Activated naive CD4-positive, alpha-beta T cell treated with anti-CD3 and anti-CD28 coated beads, Interleukin-2, amount 50 U/mL, for 72 hours (primary cell): Measurements from ENCODE around the gene SULT1B1. TPM values are rescaled to one million over a fixed set of nuclear protein-coding genes. Genes with fewer than 3 reads are reported as not detected.
A peak's percentile ranks its signal among the peaks of the same experiment; 100 is the strongest.

Experiments
- ATAC-seq, 2 donors: fragments of 150-1000 bp; cut with Tn5 transposase; 2 replicates each; pipeline ENCODE4 v1.10.0; 2021; ENCODE audit warnings: mild to moderate bottlenecking in 2 of 2, moderate library complexity in 2 of 2
- DNase-seq, 2 donors: peaks; one replicate each; pipeline ENCODE4 v3.0.0; 2021 to 2022; ENCODE audit warnings: low spot score in 2 of 2
- H3K27ac Mint-ChIP-seq, 2 donors: one replicate each; pipeline ENCODE4 v1.8.0; 2022; ENCODE audit warnings: mild to moderate bottlenecking in 2 of 2, mixed read lengths in 2 of 2
- H3K36me3 Mint-ChIP-seq, 2 donors: one replicate each; pipeline ENCODE4 v1.8.0; 2022; ENCODE audit warnings: mixed read lengths in 2 of 2
- H3K9me3 Mint-ChIP-seq, 2 donors: one replicate each; pipeline ENCODE4 v1.8.0; 2022; ENCODE audit warnings: mixed read lengths in 2 of 2
- total RNA-seq, 2 donors: library from RNA; stranded (reverse); gene quantifications; one replicate each; pipeline ENCODE4 v1.2.3, GENCODE V29; 2022

SULT1B1 gene
- total RNA-seq, 2 donors from 2014 or later: 2.4 to 3.2 TPM

GRCh38 chr4:69763233-69763632 lies 2.8 kb upstream of the SULT1B1 start:
- DNase-seq (no peak), ATAC-seq (peak in 1 of 2 donors; percentile 28)
- H3K9me3 Mint-ChIP-seq: no peaks in the 10 kb centered on the region
- peaks cover 7 to 8% of the 10 kb centered on the region in 2 donors for H3K36me3 Mint-ChIP-seq
- peak overlapping the region in 1 of 2 donors; percentile 56 for H3K27ac Mint-ChIP-seq

GRCh38 chr4:69759189-69759604 lies 1.2 kb downstream of the SULT1B1 start:
- ATAC-seq (peak in 1 of 2 donors; percentile 47), DNase-seq (no peak)
- Mint-ChIP-seq H3K9me3 (no peaks in the 10 kb centered on the region), H3K27ac (peak overlapping the region; percentile 70 to 73), H3K36me3 (peaks cover 7 to 8% of the 10 kb centered on the region in 2 donors)

- DNase-seq (no peak), ATAC-seq (no peak)
- Mint-ChIP-seq H3K9me3 (no peaks in the 10 kb centered on the region), H3K27ac (no peak overlapping the region), H3K36me3 (peaks cover 8 to 12% of the 10 kb centered on the region in 2 donors)
Measured at GRCh38 chr4:69757464-69757863, 3.0 kb downstream of the SULT1B1 start.

GRCh38 chr4:69754926-69755580 lies 5.4 kb downstream of the SULT1B1 start:
- DNase-seq: no peak
- Mint-ChIP-seq H3K36me3 (peaks cover 14 to 18% of the 10 kb centered on the region in 2 donors), H3K27ac (no peak overlapping the region), H3K9me3 (peaks cover 4 to 5% of the 10 kb centered on the region in 2 donors)
- no peak for ATAC-seq

- no peak for DNase-seq
- H3K9me3 Mint-ChIP-seq: peaks cover 4 to 6% of the 10 kb centered on the region in 2 donors
- H3K27ac Mint-ChIP-seq: no peak overlapping the region
- peaks cover 6 to 12% of the 10 kb centered on the region in 2 donors for H3K36me3 Mint-ChIP-seq
- no peak for ATAC-seq
Measured at GRCh38 chr4:69753686-69754085, 6.7 kb downstream of the SULT1B1 start.

- H3K9me3 Mint-ChIP-seq: peaks cover 7 to 27% of the 10 kb centered on the region in 2 donors
- ATAC-seq: no peak
- no peak for DNase-seq
- peaks cover 34 to 42% of the 10 kb centered on the region in 2 donors for H3K36me3 Mint-ChIP-seq
- no peak overlapping the region for H3K27ac Mint-ChIP-seq
Measured at GRCh38 chr4:69750346-69750745, 10.1 kb downstream of the SULT1B1 start.

GRCh38 chr4:69749771-69750170 lies 10.6 kb downstream of the SULT1B1 start:
- DNase-seq (no peak), ATAC-seq (no peak)
- H3K9me3 Mint-ChIP-seq: peaks cover 8 to 29% of the 10 kb centered on the region in 2 donors
- H3K36me3 Mint-ChIP-seq: peaks cover 36 to 45% of the 10 kb centered on the region in 2 donors
- H3K27ac Mint-ChIP-seq: no peak overlapping the region

GRCh38 chr4:69748173-69748572 lies 12.2 kb downstream of the SULT1B1 start:
- H3K27ac Mint-ChIP-seq: no peak overlapping the region

GRCh38 chr4:69744157-69744478 lies 16.3 kb downstream of the SULT1B1 start:
- no peak overlapping the region for H3K27ac Mint-ChIP-seq
- peaks cover 36 to 48% of the 10 kb centered on the region in 2 donors for H3K9me3 Mint-ChIP-seq
- H3K36me3 Mint-ChIP-seq: peaks cover 59 to 65% of the 10 kb centered on the region in 2 donors
- ATAC-seq (no peak), DNase-seq (no peak)

More at GRCh38 chr4:69748173-69748572, 12.2 kb downstream of the SULT1B1 start:
- peaks cover 42 to 46% of the 10 kb centered on the region in 2 donors for H3K36me3 Mint-ChIP-seq
- ATAC-seq (no peak), DNase-seq (no peak)
- H3K9me3 Mint-ChIP-seq: peaks cover 13 to 34% of the 10 kb centered on the region in 2 donors

GRCh38 chr4:69743476-69744156 lies 16.8 kb downstream of the SULT1B1 start:
- no peak for DNase-seq
- no peak for ATAC-seq
- Mint-ChIP-seq H3K36me3 (peaks cover 63 to 64% of the 10 kb centered on the region in 2 donors), H3K27ac (no peak overlapping the region), H3K9me3 (peaks cover 36 to 46% of the 10 kb centered on the region in 2 donors)

- DNase-seq (no peak), ATAC-seq (no peak)
- peaks cover 53 to 58% of the 10 kb centered on the region in 2 donors for H3K36me3 Mint-ChIP-seq
- H3K9me3 Mint-ChIP-seq: peaks cover 36 to 37% of the 10 kb centered on the region in 2 donors
- no peak overlapping the region for H3K27ac Mint-ChIP-seq
Measured at GRCh38 chr4:69742596-69742995, 17.8 kb downstream of the SULT1B1 start.

GRCh38 chr4:69738872-69739271 lies 21.5 kb downstream of the SULT1B1 start:
- peaks cover 27 to 32% of the 10 kb centered on the region in 2 donors for H3K36me3 Mint-ChIP-seq
- DNase-seq: no peak
- no peak overlapping the region for H3K27ac Mint-ChIP-seq
- peaks cover 19 to 27% of the 10 kb centered on the region in 2 donors for H3K9me3 Mint-ChIP-seq
- no peak for ATAC-seq

GRCh38 chr4:69735119-69735518 lies 25.3 kb downstream of the SULT1B1 start:
- Mint-ChIP-seq H3K36me3 (peaks cover 13% of the 10 kb centered on the region in 2 donors), H3K9me3 (peaks cover 5% of the 10 kb centered on the region in 2 donors), H3K27ac (no peak overlapping the region)
- ATAC-seq: no peak
- DNase-seq: no peak

- peaks cover 0 to 7% of the 10 kb centered on the region in 2 donors for H3K36me3 Mint-ChIP-seq
- H3K9me3 Mint-ChIP-seq: no peaks in the 10 kb centered on the region
- DNase-seq (no peak), ATAC-seq (no peak)
- H3K27ac Mint-ChIP-seq: no peak overlapping the region
Measured at GRCh38 chr4:69731847-69732246, 28.6 kb downstream of the SULT1B1 start.

- H3K36me3 Mint-ChIP-seq: peaks cover 0 to 7% of the 10 kb centered on the region in 2 donors
- no peak for DNase-seq
- no peak for ATAC-seq
- H3K9me3 Mint-ChIP-seq: no peaks in the 10 kb centered on the region
- H3K27ac Mint-ChIP-seq: no peak overlapping the region
Measured at GRCh38 chr4:69731241-69731640, 29.2 kb downstream of the SULT1B1 start.

- DNase-seq (no peak), ATAC-seq (no peak)
- Mint-ChIP-seq H3K27ac (no peak overlapping the region), H3K9me3 (no peaks in the 10 kb centered on the region), H3K36me3 (peaks cover 0 to 7% of the 10 kb centered on the region in 2 donors)
Measured at GRCh38 chr4:69730002-69730401, 30.4 kb downstream of the SULT1B1 start.

- Mint-ChIP-seq H3K27ac (no peak overlapping the region), H3K9me3 (no peaks in the 10 kb centered on the region), H3K36me3 (peaks cover 4 to 16% of the 10 kb centered on the region in 2 donors)
- no peak for DNase-seq
- ATAC-seq: no peak
Measured at GRCh38 chr4:69727926-69728325, 32.5 kb downstream of the SULT1B1 start.

GRCh38 chr4:69727426-69727825 lies 33.0 kb downstream of the SULT1B1 start:
- Mint-ChIP-seq H3K27ac (no peak overlapping the region), H3K36me3 (peaks cover 7 to 16% of the 10 kb centered on the region in 2 donors), H3K9me3 (no peaks in the 10 kb centered on the region)
- no peak for ATAC-seq
- DNase-seq: no peak
